ENCODE results near the gene KIF20B. TPM values are rescaled to one million over a fixed set of nuclear protein-coding genes. Genes with fewer than 3 reads are reported as not detected.

The KIF20B gene
- total and polyA plus RNA-seq, 10 donors = 2.4 to 14.6 (median 8.6) TPM

GRCh38 chr10:89685936-89686335 lies 15.5 kb upstream of the KIF20B start:
- Histone ChIP-seq H3K36me3 (no peaks in the 10 kb centered on the region), H3K4me3 (no peak overlapping the region), H3K4me1 (no peaks in the 10 kb centered on the region), H3K27ac (no peak overlapping the region), H3K9me3 (no peaks in the 10 kb centered on the region), H3K27me3 (replicated peaks in 1 of 7) (peaks cover 0 to 5% (median 0%) of the 10 kb centered on the region in 7 donors)
- no peak for DNase-seq
- TF ChIP-seq CTCF (IDR thresholded peaks at IDR 0.05 in 8 of 11, conservative IDR thresholded peaks at IDR 0.05 in 3 of 11) (no peak), POLR2AphosphoS5 (IDR thresholded peaks at IDR 0.05) (no peak), POLR2A (IDR thresholded peaks at IDR 0.05) (no peak)
- 66 to 73% (median 67%) methylated on average over 4 of the region's 4 CpGs for WGBS, 5 donors
- intact Hi-C loops (cut with DNase I; ENCODE audit: low total_unique reads) = no loop called here

GRCh38 chr10:89690027-89690426 lies 11.4 kb upstream of the KIF20B start:
- intact Hi-C loops (cut with DNase I; ENCODE audit: low total_unique reads) = no loop called here
- H3K4me3 ChIP-seq = no peak overlapping the region
- no peaks in the 10 kb centered on the region for H3K27me3 ChIP-seq (replicated peaks in 1 of 7)
- TF ChIP-seq POLR2A (IDR thresholded peaks at IDR 0.05) = no peak
- no peak for TF ChIP-seq POLR2AphosphoS5 (IDR thresholded peaks at IDR 0.05)
- TF ChIP-seq CTCF (IDR thresholded peaks at IDR 0.05 in 8 of 11, conservative IDR thresholded peaks at IDR 0.05 in 3 of 11) = no peak
- H3K4me1 ChIP-seq = no peaks in the 10 kb centered on the region
- no peak for DNase-seq
- no peaks in the 10 kb centered on the region for H3K9me3 ChIP-seq
- no peak overlapping the region for H3K27ac ChIP-seq
- H3K36me3 ChIP-seq = no peaks in the 10 kb centered on the region
- 46 to 86% (median 50%) methylated on average over 2 of the region's 2 CpGs for WGBS, 5 donors

- Histone ChIP-seq H3K9me3 (no peaks in the 10 kb centered on the region), H3K4me1 (no peaks in the 10 kb centered on the region), H3K27me3 (replicated peaks in 1 of 7) (no peaks in the 10 kb centered on the region), H3K36me3 (no peaks in the 10 kb centered on the region), H3K4me3 (no peak overlapping the region), H3K27ac (no peak overlapping the region)
- 72 to 98% (median 79%) methylated on average over 4 of the region's 4 CpGs for WGBS, 5 donors
- no peak for DNase-seq
- no peak for TF ChIP-seq POLR2A (IDR thresholded peaks at IDR 0.05)
- no peak for TF ChIP-seq CTCF (IDR thresholded peaks at IDR 0.05 in 8 of 11, conservative IDR thresholded peaks at IDR 0.05 in 3 of 11)
- TF ChIP-seq POLR2AphosphoS5 (IDR thresholded peaks at IDR 0.05) = no peak
- intact Hi-C loops (cut with DNase I; ENCODE audit: low total_unique reads) = no loop called here
These were observed 9.0 kb upstream of the KIF20B start for GRCh38 chr10:89692416-89692815.

GRCh38 chr10:89693176-89693575 lies 8.2 kb upstream of the KIF20B start:
- no peak for DNase-seq
- Histone ChIP-seq H3K36me3 (no peaks in the 10 kb centered on the region), H3K4me1 (no peaks in the 10 kb centered on the region), H3K27ac (no peak overlapping the region), H3K4me3 (no peak overlapping the region), H3K27me3 (replicated peaks in 1 of 7) (no peaks in the 10 kb centered on the region), H3K9me3 (no peaks in the 10 kb centered on the region)
- WGBS, 5 donors = 85 to 96% (median 92%) methylated on average over 5 of the region's 5 CpGs
- TF ChIP-seq CTCF (IDR thresholded peaks at IDR 0.05 in 8 of 11, conservative IDR thresholded peaks at IDR 0.05 in 3 of 11) (no peak), POLR2AphosphoS5 (IDR thresholded peaks at IDR 0.05) (no peak), POLR2A (IDR thresholded peaks at IDR 0.05) (no peak)
- intact Hi-C loops (cut with DNase I; ENCODE audit: low total_unique reads) = no loop called here

Data from spleen (tissue), 11 donors.